Skeletal muscle satellite cell (primary cell): ENCODE data around the gene GNG12.

Source experiments
- H3K27me3 ChIP-seq: 2 replicates; pipeline ENCODE4 v1.7.0; 2013; ENCODE audit warnings: low read length; ENCODE audit not compliant: control insufficient read depth, insufficient read depth
- H3K36me3 ChIP-seq: 2 replicates; pipeline ENCODE4 v1.7.0; 2013; ENCODE audit warnings: mild to moderate bottlenecking, control low read depth, low read length; ENCODE audit not compliant: insufficient read depth
- H3K4me1 ChIP-seq: 2 replicates; pipeline ENCODE4 v1.7.0; 2013; ENCODE audit warnings: low read length; ENCODE audit not compliant: control insufficient read depth, insufficient read depth
- H3K4me2 ChIP-seq: 2 replicates; pipeline ENCODE4 v1.7.0; 2013; ENCODE audit warnings: mild to moderate bottlenecking, low read length
- H3K4me3 ChIP-seq: 2 replicates; pipeline ENCODE4 v1.7.0; 2013; ENCODE audit warnings: low read length
- H3K9ac ChIP-seq: 2 replicates; pipeline ENCODE4 v1.7.0; 2013; ENCODE audit warnings: mild to moderate bottlenecking, low read depth, low read length, moderate library complexity
- H3K9me3 ChIP-seq: replicated peaks from 2 replicates; pipeline ENCODE4 v1.7.0; 2013; ENCODE audit warnings: mild to moderate bottlenecking, control low read depth, low read length

GNG12 gene

GRCh38 chr1:67690411-67690810 is 142.9 kb downstream of the GNG12 start:
- H3K9me3 ChIP-seq, result no peaks in the 10 kb centered on the region
- peaks cover 12% of the 10 kb centered on the region for H3K4me1 ChIP-seq
- H3K36me3 ChIP-seq, result peaks cover 31% of the 10 kb centered on the region
- no peak overlapping the region for H3K4me3 ChIP-seq
- H3K4me2 ChIP-seq, result no peak overlapping the region
- no peak overlapping the region for H3K9ac ChIP-seq
- H3K27me3 ChIP-seq, result no peaks in the 10 kb centered on the region

GRCh38 chr1:67690018-67690363 is 143.3 kb downstream of the GNG12 start:
- Histone ChIP-seq H3K9me3 (no peaks in the 10 kb centered on the region), H3K27me3 (no peaks in the 10 kb centered on the region), H3K9ac (no peak overlapping the region), H3K4me2 (no peak overlapping the region), H3K4me3 (no peak overlapping the region), H3K36me3 (peaks cover 31% of the 10 kb centered on the region), H3K4me1 (peaks cover 12% of the 10 kb centered on the region)

GRCh38 chr1:67689267-67690017 is 143.8 kb downstream of the GNG12 start:
- H3K4me1 ChIP-seq, result peaks cover 15% of the 10 kb centered on the region
- H3K4me3 ChIP-seq, result no peak overlapping the region
- H3K9me3 ChIP-seq, result no peaks in the 10 kb centered on the region
- no peak overlapping the region for H3K9ac ChIP-seq
- H3K36me3 ChIP-seq, result peaks cover 31% of the 10 kb centered on the region
- H3K4me2 ChIP-seq, result peak overlapping the region; percentile 92
- no peaks in the 10 kb centered on the region for H3K27me3 ChIP-seq

GRCh38 chr1:67688526-67689219 is 144.6 kb downstream of the GNG12 start:
- Histone ChIP-seq H3K9me3 (no peaks in the 10 kb centered on the region), H3K27me3 (no peaks in the 10 kb centered on the region), H3K4me1 (peaks cover 22% of the 10 kb centered on the region), H3K4me2 (peak overlapping the region; percentile 92), H3K4me3 (peak overlapping the region; percentile 90), H3K9ac (peak overlapping the region; percentile 97), H3K36me3 (peaks cover 31% of the 10 kb centered on the region)

- Histone ChIP-seq H3K9ac (peak overlapping the region; percentile 97), H3K9me3 (no peaks in the 10 kb centered on the region), H3K4me1 (peaks cover 32% of the 10 kb centered on the region), H3K4me3 (peak overlapping the region; percentile 90), H3K27me3 (no peaks in the 10 kb centered on the region), H3K4me2 (peak overlapping the region; percentile 92), H3K36me3 (peaks cover 31% of the 10 kb centered on the region)
Measured at GRCh38 chr1:67687649-67688048, 145.6 kb downstream of the GNG12 start.

GRCh38 chr1:67687198-67687545 is 146.1 kb downstream of the GNG12 start:
- H3K27me3 ChIP-seq, result no peaks in the 10 kb centered on the region
- peaks cover 31% of the 10 kb centered on the region for H3K36me3 ChIP-seq
- no peaks in the 10 kb centered on the region for H3K9me3 ChIP-seq
- peak overlapping the region; percentile 97 for H3K9ac ChIP-seq
- H3K4me2 ChIP-seq, result peak overlapping the region; percentile 92
- peak overlapping the region; percentile 90 for H3K4me3 ChIP-seq
- H3K4me1 ChIP-seq, result peaks cover 35% of the 10 kb centered on the region

- Histone ChIP-seq H3K36me3 (peaks cover 31% of the 10 kb centered on the region), H3K4me3 (peak overlapping the region; percentile 90), H3K4me2 (peak overlapping the region; percentile 92), H3K4me1 (peaks cover 38% of the 10 kb centered on the region), H3K9me3 (no peaks in the 10 kb centered on the region), H3K9ac (peak overlapping the region; percentile 97), H3K27me3 (no peaks in the 10 kb centered on the region)
Measured at GRCh38 chr1:67686267-67687197, 146.7 kb downstream of the GNG12 start.

- no peaks in the 10 kb centered on the region for H3K27me3 ChIP-seq
- peaks cover 31% of the 10 kb centered on the region for H3K36me3 ChIP-seq
- no peaks in the 10 kb centered on the region for H3K9me3 ChIP-seq
- H3K4me2 ChIP-seq, result peak overlapping the region; percentile 92
- peak overlapping the region; percentile 97 for H3K9ac ChIP-seq
- H3K4me3 ChIP-seq, result peak overlapping the region; percentile 90
- peaks cover 38% of the 10 kb centered on the region for H3K4me1 ChIP-seq
Measured at GRCh38 chr1:67685558-67686266, 147.6 kb downstream of the GNG12 start.

- Histone ChIP-seq H3K4me1 (peaks cover 38% of the 10 kb centered on the region), H3K36me3 (peaks cover 31% of the 10 kb centered on the region), H3K9ac (peak within 1 kb of the TSS; percentile 97), H3K4me3 (peak within 1 kb of the TSS; percentile 90), H3K27me3 (no peaks in the 10 kb centered on the region), H3K4me2 (peak within 1 kb of the TSS; percentile 92), H3K9me3 (no peaks in the 10 kb centered on the region)
Measured at GRCh38 chr1:67685067-67685557, 148.2 kb downstream of the GNG12 start, which contains the start of gene GADD45A. TSS of gene GADD45A (plus strand) at chr1:67685201. CDS start at chr1:67685495, 294 bp downstream.

- Histone ChIP-seq H3K9me3 (no peaks in the 10 kb centered on the region), H3K4me3 (peak overlapping the region; percentile 65), H3K27me3 (no peaks in the 10 kb centered on the region), H3K9ac (peak overlapping the region; percentile 75), H3K4me1 (peaks cover 38% of the 10 kb centered on the region), H3K4me2 (peak overlapping the region; percentile 83), H3K36me3 (peaks cover 31% of the 10 kb centered on the region)
Measured at GRCh38 chr1:67684526-67685066, 148.7 kb downstream of the GNG12 start.
